Right kidney (tissue), 1 donor: ENCODE results near the gene CRACDL.
"Not testable (repeated sequence)": the region's sequence is repeated elsewhere in the genome, so short reads cannot be mapped to it uniquely, and the experiment has no call there.

ENCODE experiments used
- DNase-seq: peaks from one replicate; pipeline ENCODE4 v3.0.0-alpha.2; 2016

Gene CRACDL

GRCh38 chr2:98882368-98882767 lies 53.7 kb downstream of the CRACDL start:
- no peak for DNase-seq

GRCh38 chr2:98881153-98881650 lies 54.8 kb downstream of the CRACDL start:
- DNase-seq = no peak

- DNase-seq = no peak
Observed at GRCh38 chr2:98880266-98881152, 55.5 kb downstream of the CRACDL start.

- not testable (repeated sequence) for DNase-seq
Observed at GRCh38 chr2:98877658-98878057, 58.4 kb downstream of the CRACDL start.

GRCh38 chr2:98876741-98877140 lies 59.3 kb downstream of the CRACDL start:
- no peak for DNase-seq

- no peak for DNase-seq
Observed at GRCh38 chr2:98875746-98876145, 60.3 kb downstream of the CRACDL start.

- no peak for DNase-seq
Observed at GRCh38 chr2:98875081-98875728, 60.8 kb downstream of the CRACDL start.

GRCh38 chr2:98874186-98874689 lies 61.8 kb downstream of the CRACDL start:
- DNase-seq = no peak

GRCh38 chr2:98872526-98872925 lies 63.5 kb downstream of the CRACDL start:
- DNase-seq = no peak

GRCh38 chr2:98871506-98871905 lies 64.5 kb downstream of the CRACDL start:
- no peak for DNase-seq

GRCh38 chr2:98870516-98871158 lies 65.4 kb downstream of the CRACDL start:
- no peak for DNase-seq

GRCh38 chr2:98869870-98870269 lies 66.2 kb downstream of the CRACDL start:
- DNase-seq = no peak

GRCh38 chr2:98869272-98869641 lies 66.8 kb downstream of the CRACDL start:
- DNase-seq = no peak

- no peak for DNase-seq
Observed at GRCh38 chr2:98868548-98869271, 67.3 kb downstream of the CRACDL start.

- DNase-seq = no peak
Observed at GRCh38 chr2:98867539-98868309, 68.3 kb downstream of the CRACDL start.

GRCh38 chr2:98866033-98866432 lies 70.0 kb downstream of the CRACDL start:
- DNase-seq = no peak

- DNase-seq = no peak
Observed at GRCh38 chr2:98861601-98862000, 74.4 kb downstream of the CRACDL start.

GRCh38 chr2:98859323-98859722 lies 76.7 kb downstream of the CRACDL start:
- DNase-seq = no peak

GRCh38 chr2:98857001-98857400 lies 79.0 kb downstream of the CRACDL start:
- DNase-seq = no peak

GRCh38 chr2:98854682-98855081 lies 81.3 kb downstream of the CRACDL start:
- DNase-seq = no peak

- no peak for DNase-seq
Observed at GRCh38 chr2:98852932-98853331, 83.1 kb downstream of the CRACDL start.
